Dermis blood vessel endothelial cell (primary cell): Measurements from ENCODE around the gene JTB. TPM values are rescaled to one million over a fixed set of nuclear protein-coding genes. Genes with fewer than 3 reads are reported as not detected.
A peak's percentile ranks its signal among the peaks of the same experiment; 100 is the strongest.

Experiments
- DNase-seq: peaks from one replicate; pipeline ENCODE4 v3.0.0; 2010
- total RNA-seq: library from RNA; depleted of rRNA; stranded (reverse); fragments of >200 nt; gene quantifications from 2 replicates; pipeline ENCODE4 v1.2.3, GENCODE V29; 2014

The JTB gene
- total RNA-seq, 1 donor from 2014 or later = 198 TPM

DNA sequence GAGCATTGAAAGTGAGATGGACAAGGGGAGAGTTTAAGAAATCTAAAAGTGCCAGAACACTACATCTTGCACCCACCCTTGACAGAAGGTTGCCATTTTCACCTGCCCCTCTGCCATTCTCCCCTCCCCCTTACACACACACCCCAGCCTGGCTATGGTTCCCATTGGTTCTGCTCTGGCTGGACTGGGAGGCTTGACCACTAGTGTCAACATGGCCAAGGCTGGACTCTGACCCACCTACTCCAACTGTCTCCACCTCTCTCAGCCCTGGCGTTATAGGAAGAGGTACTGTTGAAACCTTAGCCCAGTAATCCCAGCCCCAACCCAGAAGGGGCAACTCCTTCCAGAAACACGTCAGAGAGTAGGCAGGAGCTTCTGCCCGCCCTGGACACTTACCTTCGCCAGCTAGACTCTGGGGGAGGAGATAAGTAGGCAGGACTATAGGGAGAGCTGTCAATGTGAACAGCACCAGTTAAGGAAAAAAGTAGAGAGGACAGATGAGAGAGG lies 23.6 kb downstream of the JTB start:
- DNase-seq = no peak

DNA sequence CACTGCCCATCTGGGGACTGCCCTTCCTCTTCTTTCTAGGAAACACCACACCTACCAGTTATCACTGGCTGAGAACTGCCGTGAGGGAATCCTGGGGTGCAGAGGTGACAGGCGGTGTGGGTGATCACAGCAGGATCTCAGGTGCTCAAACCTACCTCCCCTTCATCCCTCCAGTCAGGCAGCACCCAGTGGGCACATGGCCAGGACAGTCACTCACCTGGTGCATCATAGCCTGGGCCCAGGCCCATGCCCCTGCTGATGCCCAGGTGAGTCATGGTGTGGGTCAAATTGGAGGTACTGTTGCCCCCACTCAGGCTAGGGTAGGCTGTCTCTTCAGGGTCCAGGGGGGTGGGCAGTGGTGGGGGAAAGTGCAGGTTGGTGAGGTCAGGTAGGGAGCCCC lies 25.7 kb downstream of the JTB start:
- DNase-seq = no peak

- no peak for DNase-seq
Measured at GRCh38 chr1:153951183-153951582, 26.3 kb downstream of the JTB start.

DNA sequence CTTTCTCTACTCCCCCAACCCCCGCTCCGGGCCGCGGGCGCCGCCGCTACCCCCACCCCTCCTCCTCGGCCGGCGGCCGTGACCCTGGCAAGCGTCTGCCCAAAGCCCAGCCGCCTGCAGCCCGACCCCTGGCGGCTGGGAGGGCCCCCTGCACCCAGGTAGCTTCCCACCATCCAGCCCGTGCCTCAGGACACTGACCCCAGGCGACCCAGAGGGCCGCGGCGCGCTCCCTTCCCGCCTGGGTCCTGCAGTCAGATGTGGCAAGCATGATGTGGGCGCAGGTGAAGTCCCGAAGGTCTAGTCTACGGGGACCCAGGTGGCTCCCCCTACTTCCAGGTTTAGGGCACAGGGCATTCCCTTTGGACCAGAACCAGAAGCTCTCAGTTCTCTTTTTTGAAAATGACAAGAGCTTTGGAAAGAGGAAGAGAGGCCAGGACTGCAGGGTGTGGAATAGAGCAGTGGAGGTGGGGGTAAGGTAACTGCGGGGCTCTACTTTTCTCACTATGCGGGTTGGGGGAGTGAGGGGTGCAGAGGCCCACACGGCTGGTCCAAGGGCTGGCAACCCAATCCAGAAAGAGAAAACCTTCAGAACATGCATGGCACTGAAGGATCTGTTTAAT lies 30.7 kb downstream of the JTB start, which contains the start of gene DENND4B:
TSS of gene DENND4B (minus strand) at position 97 of the 620 bp plus-strand sequence. CDS start 2,344 bp downstream, outside the sequence.
- peak; percentile 89 for DNase-seq

DNA sequence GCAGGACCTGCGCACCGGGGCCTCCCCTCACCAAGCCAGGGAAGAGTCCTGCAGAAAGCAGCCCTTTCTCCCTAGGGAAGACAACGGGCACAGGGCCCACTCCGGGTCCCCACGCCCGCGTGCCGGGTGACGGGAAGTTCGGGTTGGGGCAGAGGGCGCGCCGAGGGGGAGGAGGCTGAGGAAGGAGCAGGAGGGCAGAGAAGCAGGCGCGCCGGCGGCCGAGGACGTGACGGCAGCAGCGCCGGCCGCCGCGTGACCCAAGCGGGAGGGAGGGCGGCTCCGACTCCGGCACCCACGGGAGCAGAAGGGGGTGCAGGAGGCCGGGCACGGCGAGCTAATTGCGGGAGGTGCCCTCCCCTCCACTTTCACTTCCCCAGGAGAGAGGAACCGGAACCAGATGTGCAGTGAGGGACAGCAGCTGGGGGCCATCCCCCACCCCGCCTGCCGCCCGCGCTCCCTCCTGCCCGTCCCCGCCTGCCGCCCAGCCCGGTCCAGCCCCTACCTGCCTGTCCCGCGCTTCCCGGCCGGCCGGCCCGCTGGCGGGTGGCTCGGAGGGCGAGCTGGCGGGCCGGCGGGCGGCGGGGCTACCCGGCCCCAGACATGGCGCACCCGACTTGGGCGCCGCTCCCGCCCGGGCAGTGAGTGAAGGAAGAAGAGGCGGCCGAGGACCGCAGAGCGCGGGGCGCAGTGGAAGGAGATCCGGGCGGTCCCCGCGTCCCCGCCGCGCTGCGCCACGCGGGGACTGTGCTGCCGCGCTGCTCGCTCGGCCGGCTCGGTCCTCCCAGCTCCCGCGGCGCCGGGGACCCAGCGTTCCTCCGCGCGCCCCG lies 31.5 kb downstream of the JTB start:
- DNase-seq = peak; percentile 85

DNA sequence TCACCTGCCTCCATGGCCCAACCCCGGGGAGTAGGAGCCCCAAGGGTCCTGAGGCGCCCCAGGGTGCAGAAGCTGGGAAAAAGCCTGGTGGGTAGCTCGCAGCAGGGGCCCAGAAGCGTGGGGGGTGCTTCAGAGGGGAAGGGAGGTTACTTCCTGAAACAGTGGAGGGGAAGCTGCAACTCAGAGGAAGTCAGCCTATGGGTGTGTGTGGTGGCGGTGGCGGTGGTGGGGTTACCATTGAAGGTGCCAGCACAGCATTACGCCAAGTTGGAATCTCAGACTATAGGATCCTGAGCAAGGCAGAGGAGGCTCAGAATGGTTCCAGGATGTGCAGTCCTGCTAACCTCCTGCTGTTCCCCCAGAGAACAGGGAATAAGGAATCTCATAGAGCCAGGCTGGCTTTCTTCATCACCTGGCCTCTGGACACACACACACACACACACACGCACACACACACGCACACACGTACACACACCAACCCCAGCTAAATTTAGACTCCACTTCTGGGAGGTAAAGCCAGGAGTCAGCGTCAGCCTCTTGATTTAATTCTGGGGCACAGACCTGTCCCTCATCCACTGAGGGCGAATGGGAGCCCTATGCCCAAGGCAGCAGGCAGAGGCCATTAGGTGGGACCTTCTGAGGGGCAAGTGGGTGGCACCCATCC lies 32.2 kb downstream of the JTB start:
- peak; percentile 57 for DNase-seq

GRCh38 chr1:153944827-153945117 lies 32.7 kb downstream of the JTB start:
- no peak for DNase-seq

DNA sequence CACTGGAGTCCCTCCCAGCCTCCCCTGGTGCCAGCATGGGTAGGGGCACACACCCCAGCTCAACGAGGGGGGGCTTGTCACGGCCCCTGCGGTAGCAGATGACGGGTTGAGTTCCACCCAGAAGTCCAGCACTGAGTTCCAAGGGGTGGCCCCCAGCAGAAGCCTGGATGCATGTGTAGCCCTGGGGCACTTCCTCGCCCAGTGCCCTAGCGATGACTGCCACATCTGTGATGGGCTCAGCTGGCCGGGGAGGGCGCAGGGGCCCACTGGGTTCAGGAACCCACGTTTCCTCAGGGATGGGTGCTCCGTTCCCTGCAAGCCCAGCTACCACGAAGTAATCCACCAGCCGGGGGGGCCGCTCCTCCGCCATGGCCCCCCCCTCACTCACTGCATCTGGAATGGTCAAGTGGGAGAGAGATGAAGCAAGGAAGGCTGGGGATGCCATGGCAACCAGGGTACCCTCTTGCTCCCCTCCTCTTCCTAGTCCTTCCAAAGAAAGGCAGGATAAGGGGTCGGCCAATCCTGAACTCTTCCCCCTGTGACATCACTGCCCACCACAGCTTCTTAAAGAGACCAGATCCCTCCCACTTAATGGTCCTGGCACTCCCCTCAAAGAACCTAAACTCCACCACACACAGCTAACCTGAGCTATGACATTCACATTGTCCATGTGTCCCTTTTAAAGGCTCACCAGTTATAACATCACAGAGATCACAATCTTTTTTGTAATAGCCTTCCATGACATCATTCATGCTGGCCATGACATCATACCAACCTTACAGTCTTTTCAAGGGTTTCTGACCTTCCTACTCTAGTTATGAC lies 33.3 kb downstream of the JTB start:
- no peak for DNase-seq

- no peak for DNase-seq
Measured at GRCh38 chr1:153942766-153943549, 34.5 kb downstream of the JTB start.

DNA sequence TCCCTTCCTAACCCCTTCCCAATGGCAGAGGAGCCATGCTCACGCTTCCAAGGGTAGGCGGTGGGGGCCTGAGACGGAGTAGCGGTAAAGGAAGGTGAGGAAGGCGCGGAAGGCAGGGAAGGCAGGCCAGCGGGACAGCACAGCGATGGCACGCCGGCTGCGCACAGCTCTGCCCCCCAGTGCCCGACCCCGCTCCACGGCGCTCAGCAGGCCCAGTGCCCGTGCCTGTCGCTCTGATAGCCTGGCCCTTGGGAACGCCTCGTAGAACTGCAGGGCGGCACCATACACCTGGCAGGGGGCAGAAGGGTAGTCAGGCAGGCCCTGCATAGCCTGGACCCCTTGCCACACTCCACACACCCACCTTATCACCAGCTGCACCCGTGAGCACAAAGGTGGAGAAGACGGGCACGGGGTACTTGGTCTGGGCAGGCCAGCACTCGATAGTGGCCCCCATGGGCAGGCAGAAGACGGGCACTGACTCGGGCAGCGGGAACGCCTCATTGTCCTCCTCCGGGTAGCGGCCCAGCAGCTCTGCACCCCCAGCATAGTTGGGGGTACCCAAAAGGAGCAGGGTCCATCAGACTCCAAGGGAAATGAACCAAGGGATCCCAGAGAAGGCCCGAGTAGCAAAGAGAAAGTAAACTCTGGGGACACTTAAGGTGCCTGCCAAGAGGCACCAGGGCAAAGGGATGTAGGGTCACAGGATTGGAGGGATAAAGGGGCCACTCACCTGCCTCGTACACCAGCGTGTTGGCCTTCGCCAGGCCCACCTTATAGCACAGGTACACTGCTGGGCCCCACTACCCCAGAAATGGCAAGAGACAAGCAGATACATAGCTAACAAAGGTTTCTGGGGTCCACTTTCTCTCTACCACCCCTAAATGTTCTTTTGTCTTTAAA lies 35.4 kb downstream of the JTB start:
- DNase-seq = no peak

- no peak for DNase-seq
Measured at GRCh38 chr1:153940756-153941155, 36.7 kb downstream of the JTB start.

- DNase-seq = no peak
Measured at GRCh38 chr1:153939476-153939875, 38.0 kb downstream of the JTB start.

- DNase-seq = no peak
Measured at GRCh38 chr1:153938996-153939395, 38.5 kb downstream of the JTB start.

GRCh38 chr1:153937331-153937730 lies 40.1 kb downstream of the JTB start:
- no peak for DNase-seq

DNA sequence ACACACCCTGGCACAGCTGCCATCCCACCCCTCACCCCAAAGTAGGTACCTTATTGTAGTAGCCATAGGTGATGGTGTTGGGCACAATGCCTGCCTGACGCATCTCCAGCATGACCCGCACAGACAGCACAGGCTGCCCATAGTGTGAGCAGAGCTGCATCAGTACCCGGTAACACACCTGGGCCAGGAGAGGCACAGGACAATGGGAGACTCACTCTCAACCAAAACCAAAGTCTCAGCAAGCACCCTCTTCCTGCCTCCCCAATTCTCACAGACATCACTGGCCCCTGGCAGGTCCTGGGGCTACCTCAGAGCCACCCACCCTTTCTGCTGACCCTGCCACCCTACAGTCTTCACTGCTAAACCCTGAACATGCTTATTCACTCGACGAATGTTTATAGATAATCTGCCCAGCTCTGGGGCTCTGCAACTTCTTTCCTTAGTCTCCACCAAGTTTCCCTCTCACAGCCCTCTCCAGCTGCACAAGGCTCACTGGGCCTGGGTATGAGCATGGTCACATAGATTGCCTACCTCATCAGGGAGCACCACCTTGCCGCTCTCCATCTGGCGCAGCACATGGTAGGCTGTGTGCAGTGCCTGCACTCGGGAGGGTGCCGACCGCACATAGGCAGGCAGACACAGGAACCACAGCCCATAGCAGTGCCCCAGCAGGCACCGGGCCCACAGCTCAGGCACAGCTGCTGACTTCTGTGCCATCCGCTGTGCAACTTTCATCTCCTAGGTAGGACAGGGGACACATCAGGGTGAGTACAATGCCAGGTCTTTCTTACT lies 41.3 kb downstream of the JTB start:
- DNase-seq = no peak

- DNase-seq = no peak
Measured at GRCh38 chr1:153934746-153935145, 42.7 kb downstream of the JTB start.

DNA sequence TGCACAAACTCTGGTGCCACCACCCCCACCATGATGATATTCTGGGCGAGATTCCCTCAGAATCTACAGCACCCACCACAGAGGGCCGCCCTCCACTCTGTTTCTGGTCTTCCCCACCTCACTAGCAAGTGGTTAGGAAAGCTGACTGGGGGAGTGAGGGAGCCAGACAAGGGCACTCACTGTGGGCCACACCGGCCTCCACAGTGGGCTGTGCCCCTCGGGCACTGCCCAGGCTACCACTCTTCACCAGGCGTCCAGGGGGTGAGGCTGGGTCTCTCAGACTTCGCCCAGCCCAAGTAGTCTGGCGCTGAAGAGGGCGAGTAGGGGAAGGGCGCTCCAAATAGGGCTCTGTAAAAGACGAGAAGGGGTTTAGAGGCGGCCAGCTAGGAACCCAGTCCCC lies 43.5 kb downstream of the JTB start:
- DNase-seq = no peak

DNA sequence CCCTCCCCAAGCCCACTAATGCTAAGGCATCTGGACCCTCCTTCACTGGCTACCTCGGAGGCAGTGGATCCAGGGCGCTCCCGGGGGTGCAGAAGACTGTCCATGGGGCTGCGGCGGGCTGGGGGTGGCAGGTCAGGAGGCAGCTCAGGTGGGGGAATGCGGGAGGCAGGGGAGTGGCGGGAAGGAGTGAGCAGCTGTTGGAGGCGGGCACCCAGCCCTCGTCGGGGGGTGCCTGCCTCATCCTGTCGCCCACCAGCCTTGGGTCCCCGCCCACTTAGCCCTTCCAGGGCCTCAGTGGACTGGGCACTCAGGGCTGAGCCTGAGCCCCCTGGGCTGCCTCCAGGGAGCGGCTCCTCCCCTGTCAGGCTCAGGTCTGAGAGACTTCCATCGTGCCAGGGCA lies 44.0 kb downstream of the JTB start:
- DNase-seq = no peak

DNA sequence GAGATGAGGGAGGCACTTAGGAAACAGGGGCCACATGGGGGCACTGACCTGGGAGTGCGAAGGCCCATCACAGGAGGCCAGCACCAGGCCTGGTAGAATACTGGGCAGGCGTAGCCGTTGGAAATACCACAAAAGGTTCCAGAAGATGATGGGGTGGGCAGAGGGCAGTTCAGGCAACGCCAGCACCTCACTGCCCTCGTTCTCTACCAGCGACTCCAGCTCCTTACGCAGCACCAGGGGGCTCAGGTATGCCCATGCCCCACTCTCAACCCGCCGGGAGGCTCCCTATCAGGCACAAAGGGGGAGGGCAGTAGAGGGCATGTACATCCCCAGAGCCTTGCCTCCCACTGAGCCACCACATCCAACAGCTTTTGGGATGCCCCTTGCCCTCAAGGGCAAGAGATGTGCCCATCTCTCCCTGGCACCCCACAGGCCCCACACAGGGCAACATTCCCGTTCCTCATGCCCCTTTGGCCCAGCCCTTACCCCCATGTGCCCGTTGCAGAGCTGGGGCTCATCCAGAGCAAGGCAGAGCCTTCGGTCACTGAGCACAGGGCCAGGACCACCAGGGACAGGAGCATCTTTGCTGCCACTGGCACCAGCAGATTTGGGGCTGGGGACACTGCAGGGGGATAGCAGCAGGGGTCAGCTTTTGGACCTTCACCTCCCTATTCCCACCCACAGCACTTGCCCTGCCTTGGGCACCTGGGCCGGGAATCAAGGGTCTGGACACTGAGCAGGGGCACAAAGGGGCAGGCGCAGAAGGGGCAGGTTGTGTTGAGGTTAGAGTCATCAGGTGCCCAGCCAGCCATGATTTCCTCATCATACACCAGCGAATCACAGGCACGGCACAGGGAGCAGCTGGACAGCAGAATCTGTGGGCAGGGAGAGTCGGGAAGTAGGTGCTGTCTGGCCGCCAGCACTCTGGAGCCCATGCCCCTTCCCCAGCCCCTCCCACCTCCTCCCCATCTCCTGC lies 45.0 kb downstream of the JTB start:
- DNase-seq = no peak
